Neural progenitor cell (in vitro differentiated cells): ENCODE measurements around the gene TP53INP2.

Experiments used
- CTCF ChIP-seq: fragments of 200-600 bp; sonication (generic); IDR thresholded peaks from 2 replicates; pipeline ENCODE4 v1.5.1; 2017; ENCODE audit warnings: antibody characterized with exemption, mild to moderate bottlenecking
- EZH2 ChIP-seq: fragments of 200-600 bp; sonication (generic); IDR thresholded peaks from 2 replicates; pipeline ENCODE4 v1.6.1; 2017; ENCODE audit warnings: antibody characterized with exemption, mild to moderate bottlenecking, moderate library complexity

- no peak for TF ChIP-seq CTCF
- TF ChIP-seq EZH2 = no peak
Observed at GRCh38 chr20:34706302-34706875, 2.2 kb downstream of the TP53INP2 start.
